ENCODE data around the gene PFKP.

The PFKP gene

DNA sequence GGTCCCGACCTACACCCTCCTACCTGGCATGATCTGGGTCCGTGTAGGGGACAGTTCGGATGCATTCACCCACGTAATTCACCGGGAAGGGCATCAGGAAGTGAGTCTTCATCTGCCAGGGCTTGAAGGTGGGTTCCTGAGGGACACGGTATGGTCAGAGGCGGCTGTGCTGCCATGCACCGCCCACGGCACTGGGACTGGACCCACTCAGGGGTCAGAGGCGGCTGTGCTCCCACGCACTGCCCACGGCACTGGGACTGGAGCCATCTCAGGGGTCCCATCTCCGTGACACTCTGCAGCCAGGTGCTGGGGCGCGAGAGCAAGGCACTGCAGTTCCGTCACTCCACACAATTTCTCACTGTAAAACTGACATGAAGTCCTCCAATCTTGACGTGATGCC is 76.0 kb downstream of the PFKP start:
- ChIA-PET POLR2A (no interaction called here), CTCF (interaction anchor here (1.1 kb wide), 1 partner anchor 21 kb away, joined by 3 read pairs; no protein-coding TSS in a partner anchor)
- TF ChIP-seq, protein P1, sequence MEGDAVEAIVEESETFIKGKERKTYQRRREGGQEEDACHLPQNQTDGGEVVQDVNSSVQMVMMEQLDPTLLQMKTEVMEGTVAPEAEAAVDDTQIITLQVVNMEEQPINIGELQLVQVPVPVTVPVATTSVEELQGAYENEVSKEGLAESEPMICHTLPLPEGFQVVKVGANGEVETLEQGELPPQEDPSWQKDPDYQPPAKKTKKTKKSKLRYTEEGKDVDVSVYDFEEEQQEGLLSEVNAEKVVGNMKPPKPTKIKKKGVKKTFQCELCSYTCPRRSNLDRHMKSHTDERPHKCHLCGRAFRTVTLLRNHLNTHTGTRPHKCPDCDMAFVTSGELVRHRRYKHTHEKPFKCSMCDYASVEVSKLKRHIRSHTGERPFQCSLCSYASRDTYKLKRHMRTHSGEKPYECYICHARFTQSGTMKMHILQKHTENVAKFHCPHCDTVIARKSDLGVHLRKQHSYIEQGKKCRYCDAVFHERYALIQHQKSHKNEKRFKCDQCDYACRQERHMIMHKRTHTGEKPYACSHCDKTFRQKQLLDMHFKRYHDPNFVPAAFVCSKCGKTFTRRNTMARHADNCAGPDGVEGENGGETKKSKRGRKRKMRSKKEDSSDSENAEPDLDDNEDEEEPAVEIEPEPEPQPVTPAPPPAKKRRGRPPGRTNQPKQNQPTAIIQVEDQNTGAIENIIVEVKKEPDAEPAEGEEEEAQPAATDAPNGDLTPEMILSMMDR (IDR thresholded peaks at IDR 0.05; ENCODE audit: control extremely low read depth, extremely low read depth, low read depth, missing control alignments): no peak

DNA sequence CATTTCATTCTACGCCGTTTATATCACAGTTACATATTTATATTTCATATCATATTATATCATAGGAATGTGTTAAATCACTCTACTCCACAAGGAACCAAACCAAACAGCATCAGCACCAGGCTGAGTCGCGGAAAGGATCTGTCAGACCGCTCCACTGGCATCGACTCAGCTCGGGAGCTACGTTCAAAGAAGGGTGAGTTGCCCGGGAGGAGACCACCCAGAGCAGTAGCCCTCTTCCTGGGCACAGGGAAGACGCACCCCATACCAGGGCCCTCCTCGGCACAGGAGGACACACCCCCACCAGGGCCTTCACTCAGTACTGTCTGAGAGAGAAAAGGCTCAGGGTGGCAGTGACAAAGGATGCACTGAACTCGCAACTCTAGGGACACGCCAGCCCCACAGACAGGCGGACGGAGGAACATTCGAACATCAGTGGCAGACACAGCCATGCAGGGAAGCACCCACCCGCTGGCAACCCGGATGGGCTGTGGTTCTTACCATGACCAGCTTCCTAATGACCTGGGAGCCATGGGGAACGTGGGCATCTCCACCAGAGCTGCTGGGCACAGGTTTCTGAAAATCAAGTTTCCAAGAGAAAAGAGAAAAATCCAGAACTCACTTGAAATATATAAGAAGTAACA is 76.6 kb downstream of the PFKP start:
- TF ChIP-seq, protein P1 (IDR thresholded peaks at IDR 0.05; ENCODE audit: control extremely low read depth, extremely low read depth, low read depth, missing control alignments): no peak
- DNase-seq (ENCODE audit: extremely low spot score): no peak
- CTCF ChIA-PET: interaction anchor here (1.1 kb wide), 2 partner anchors 11 to 22 kb away, joined by 3 read pairs; no protein-coding TSS in a partner anchor
- POLR2A ChIA-PET: no interaction called here

More for the DNA sequence above, 76.0 kb downstream of the PFKP start:
- no peak for DNase-seq (ENCODE audit: extremely low spot score)

DNA sequence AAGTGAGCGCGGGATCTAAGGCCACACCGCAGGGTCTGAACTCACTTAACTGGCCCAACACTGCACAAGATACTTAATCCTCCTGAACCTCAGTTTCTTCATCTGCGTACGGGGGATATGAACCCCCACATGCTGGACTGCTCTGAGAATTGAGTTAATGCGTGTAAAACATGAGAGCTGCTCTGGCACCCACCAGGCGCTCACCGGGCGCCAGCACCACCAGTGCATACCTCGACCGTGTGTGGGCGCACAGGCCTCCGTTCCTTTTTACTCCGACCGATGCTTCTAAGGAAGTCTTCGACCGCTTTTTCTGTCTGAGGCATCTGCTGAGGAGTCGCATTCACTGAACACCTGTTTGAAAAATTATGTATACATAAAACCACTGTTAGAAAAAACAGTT is 78.0 kb downstream of the PFKP start:
- CTCF ChIA-PET: no interaction called here
- TF ChIP-seq, protein P1 (IDR thresholded peaks at IDR 0.05; ENCODE audit: control extremely low read depth, extremely low read depth, low read depth, missing control alignments): no peak

DNA sequence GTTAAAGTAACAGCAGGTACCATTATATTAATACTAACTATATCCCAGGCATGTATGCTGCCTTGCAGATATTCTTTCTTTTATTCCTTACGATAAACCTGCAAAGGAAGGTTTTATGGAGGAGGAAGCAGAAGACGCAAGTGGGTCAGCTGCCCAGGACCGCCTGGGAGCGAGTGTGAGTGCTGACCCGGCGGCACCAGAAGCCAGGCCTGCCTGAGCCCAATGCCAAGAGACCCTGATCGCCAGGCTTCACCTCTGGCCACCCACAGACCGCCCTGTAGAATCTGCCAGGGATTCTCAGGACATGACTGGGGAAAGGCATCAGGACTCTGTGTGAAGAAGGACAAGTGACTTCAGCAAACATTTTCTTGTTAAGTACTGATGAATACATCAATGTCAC is 78.9 kb downstream of the PFKP start:
- ChIA-PET POLR2A (no interaction called here), CTCF (no interaction called here)
- TF ChIP-seq, protein P1 (IDR thresholded peaks at IDR 0.05; ENCODE audit: control extremely low read depth, extremely low read depth, low read depth, missing control alignments): no peak
- no peak for DNase-seq (ENCODE audit: extremely low spot score)

More for the DNA sequence above, 78.0 kb downstream of the PFKP start:
- no peak for DNase-seq (ENCODE audit: extremely low spot score)
- POLR2A ChIA-PET: no interaction called here

DNA sequence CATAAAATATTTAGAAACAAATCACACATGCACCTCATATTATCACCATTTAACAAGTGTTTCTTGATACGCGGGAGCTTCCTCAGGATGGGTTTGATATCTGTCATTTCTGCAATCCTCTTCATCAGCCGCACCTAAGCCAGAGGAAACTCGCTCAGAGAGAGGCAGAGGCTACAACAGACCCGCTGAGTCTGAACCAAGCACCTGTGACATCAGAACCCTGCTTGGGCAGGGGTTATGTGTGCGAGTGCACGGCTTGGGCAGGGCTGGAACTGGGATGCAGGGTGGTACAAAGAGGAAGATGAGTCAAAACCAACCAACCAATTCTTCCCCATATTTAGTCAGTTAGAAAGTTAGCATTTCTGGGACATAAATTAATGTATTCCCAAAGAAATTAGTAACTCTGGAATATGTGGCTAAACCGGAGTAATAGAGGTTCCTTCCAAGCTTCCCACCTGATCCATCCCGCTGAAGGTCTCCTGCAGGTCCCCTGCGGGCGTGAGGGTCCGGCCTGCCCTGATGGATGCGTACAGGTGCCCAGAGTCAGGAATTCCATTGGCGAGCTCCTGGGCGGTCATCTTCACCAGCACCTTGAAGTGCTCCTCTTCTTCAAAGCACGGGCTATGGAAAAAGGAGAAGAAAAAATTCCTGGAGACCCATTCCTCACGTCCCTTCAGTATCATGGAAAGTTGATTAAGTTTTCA is 79.9 kb downstream of the PFKP start:
- DNase-seq (ENCODE audit: extremely low spot score): no peak
- ChIA-PET POLR2A (no interaction called here), CTCF (no interaction called here)
- TF ChIP-seq, protein P1 (IDR thresholded peaks at IDR 0.05; ENCODE audit: control extremely low read depth, extremely low read depth, low read depth, missing control alignments): no peak

DNA sequence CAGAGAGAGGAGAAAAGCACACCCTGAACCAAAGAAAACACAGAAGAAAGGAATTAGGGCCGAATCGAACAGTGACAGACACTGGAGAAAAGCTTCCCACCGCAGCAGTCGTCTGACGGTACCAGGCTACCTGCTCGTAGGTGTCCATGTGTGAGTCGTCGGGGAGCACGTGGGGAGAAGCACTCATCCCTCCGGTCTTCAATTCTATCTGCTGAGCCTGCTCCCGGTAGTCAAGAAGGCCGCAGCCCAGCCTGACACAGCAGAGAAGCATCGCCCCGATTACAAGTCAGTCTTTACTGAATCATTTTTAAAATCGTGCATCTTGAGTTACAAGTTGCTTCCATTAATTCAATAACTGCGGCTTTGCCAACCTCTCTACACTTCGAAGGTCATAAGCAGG is 80.7 kb downstream of the PFKP start:
- POLR2A ChIA-PET: no interaction called here
- TF ChIP-seq, protein P1 (IDR thresholded peaks at IDR 0.05; ENCODE audit: control extremely low read depth, extremely low read depth, low read depth, missing control alignments): no peak
- CTCF ChIA-PET: no interaction called here
- no peak for DNase-seq (ENCODE audit: extremely low spot score)

Data from GM10248 (cell line).